ENCODE measurements around the gene LRRC49.
A peak's percentile ranks its signal among the peaks of the same experiment; 100 is the strongest.

LRRC49 gene

GRCh38 chr15:71092056-71092600 lies 199.5 kb downstream of the LRRC49 start:
- DNase-seq (ENCODE audit: low read depth), result no peak

DNA sequence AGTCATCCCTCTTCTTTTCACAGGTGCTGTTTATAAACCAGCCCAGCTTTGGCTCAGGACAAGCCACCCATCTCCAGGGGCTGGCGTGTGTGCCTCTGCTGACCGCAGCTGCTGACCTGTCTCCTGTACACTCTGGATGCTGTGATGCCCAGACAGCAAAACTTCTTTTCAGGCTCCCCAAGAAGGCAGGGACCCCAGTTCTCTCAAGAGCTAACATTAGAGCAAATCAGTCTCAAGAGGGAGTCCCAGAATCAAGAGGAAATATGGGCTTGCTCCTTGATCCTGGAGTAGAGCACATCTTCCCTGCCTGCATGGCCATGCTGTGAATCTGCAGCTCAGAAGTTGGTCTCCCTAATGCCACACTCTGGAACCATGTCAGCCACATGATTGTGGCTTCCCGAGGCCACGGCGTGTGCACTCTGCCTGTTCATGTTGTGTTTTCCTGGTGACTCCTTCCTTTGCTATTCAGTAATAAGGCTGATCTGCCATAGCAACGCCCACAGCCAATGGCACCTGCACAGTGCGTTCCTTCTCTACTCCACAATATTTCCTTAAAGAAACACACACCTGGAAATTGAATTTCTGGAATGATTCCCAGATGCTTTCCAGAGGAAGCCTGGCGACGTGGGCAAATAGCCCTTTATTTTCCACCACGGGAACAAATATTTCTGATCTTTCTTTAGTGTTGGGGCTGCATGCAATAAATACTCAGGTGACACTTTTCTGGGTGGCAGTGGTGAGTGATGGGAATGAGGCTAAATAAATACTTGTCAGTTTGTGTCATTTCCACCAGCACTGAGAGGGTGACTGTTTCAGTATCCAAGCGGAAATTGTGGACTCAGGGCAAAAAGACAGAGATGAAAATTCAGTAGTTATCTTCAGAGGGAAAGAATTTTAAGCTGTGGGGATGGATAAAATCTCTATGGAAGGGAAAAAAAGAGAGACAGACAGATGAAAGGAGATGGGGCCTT lies 200.7 kb downstream of the LRRC49 start:
- peak; percentile 86 for DNase-seq (ENCODE audit: low read depth)

- no peak for DNase-seq (ENCODE audit: low read depth)
These were observed 201.5 kb downstream of the LRRC49 start for GRCh38 chr15:71094137-71094536.

DNA sequence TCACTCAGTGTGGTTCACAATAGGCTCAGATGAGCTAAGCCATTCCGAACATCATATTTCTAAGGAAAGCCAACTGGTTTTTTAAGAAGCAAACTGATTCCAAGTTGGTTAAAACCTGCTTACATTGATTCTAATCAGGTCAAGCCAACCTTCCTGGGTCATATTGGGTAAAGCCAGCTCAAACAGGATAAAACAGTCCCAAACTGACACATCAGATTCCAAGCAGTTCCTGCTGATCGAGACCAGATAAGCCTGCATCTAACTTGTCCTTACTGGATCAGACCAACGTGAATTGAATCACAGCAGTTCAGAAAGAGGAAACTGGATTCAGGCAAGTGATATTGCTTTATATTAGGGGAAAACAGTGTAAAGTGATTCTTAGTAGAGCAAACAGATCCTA lies 204.1 kb downstream of the LRRC49 start:
- peak; percentile 54 for DNase-seq (ENCODE audit: low read depth)

- DNase-seq (ENCODE audit: low read depth), result no peak
These were observed 205.3 kb downstream of the LRRC49 start for GRCh38 chr15:71097890-71098289.

DNA sequence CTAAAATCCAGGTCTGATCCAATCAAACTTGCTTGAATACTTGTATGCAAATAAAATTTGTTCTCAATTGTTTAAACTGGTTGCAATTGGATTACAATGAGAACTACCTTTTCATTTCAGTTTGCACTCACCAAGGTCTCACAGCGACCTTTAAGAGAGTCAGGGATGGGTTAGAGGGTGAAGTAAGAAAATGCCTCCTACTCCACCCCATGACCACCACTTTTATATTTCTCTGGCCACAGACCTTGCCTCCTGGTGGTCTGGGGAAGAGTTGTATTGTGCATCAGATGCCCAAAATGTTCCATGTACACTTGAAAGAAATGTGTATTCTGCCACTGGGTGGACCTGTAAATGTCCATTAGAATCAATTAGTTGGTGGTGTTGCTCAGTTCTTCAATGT lies 206.3 kb downstream of the LRRC49 start:
- DNase-seq (ENCODE audit: low read depth), result no peak
